RCC 7860 (cell line): ENCODE measurements around the gene CHST15.

ENCODE experiments used
- DNase-seq: peaks from one replicate; pipeline ENCODE4 v3.0.0-alpha.2; 2015; ENCODE audit warnings: low spot score
- FAIRE-seq: peaks from 2 replicates; lab custom pipeline; 2012; peaks lifted over from hg19 to GRCh38; lab: Jason Lieb, UNC

The CHST15 gene

DNA sequence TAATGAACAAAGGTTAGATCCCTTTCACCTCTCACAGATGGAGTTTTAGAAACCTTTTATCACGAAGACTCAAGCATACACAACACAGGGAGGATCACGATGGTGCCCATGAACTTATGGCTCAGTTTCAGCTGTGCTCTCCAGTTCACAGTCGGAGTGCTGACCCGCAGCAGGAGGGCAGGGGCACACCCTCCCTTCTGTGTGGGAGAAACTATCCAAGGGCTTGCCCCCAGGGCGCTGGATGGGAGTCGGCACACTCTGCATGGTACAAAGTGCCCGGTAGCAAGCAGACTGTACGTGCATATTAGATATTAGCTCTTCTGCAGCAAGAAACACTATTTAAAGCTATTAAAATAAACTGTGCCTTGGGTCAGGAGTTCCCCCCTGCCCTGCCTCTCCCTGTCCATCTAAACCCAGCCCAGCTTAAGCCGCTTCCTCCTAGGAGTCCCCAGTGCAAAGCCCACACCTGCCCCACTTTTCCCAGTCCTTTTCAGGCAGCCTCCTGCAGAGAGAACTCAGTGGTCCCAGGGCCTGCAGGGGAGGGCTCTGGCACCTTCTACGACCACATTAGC lies 76.5 kb downstream of the CHST15 start:
- DNase-seq (no peak), FAIRE-seq (no peak)

DNA sequence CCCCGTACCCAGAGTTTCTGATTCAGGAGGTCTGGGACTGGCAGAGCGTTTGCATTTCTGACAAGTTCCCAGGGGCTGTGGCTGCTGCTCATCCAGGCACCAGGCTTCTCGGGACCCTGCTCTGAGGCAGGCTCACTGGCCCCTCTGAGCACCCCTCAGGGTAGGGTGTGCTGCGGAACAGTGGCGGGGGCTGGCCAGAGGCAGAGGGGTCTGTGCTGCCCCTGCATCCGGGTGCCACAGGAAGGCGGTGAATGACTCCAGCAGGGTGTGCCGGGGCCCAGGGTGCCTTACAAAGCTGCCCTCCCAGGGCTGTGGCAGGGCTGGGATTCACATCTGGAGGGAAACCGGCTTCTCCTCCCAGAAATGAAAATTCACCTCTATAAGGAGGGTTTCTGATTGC lies 77.4 kb downstream of the CHST15 start:
- FAIRE-seq = no peak
- DNase-seq = no peak

DNA sequence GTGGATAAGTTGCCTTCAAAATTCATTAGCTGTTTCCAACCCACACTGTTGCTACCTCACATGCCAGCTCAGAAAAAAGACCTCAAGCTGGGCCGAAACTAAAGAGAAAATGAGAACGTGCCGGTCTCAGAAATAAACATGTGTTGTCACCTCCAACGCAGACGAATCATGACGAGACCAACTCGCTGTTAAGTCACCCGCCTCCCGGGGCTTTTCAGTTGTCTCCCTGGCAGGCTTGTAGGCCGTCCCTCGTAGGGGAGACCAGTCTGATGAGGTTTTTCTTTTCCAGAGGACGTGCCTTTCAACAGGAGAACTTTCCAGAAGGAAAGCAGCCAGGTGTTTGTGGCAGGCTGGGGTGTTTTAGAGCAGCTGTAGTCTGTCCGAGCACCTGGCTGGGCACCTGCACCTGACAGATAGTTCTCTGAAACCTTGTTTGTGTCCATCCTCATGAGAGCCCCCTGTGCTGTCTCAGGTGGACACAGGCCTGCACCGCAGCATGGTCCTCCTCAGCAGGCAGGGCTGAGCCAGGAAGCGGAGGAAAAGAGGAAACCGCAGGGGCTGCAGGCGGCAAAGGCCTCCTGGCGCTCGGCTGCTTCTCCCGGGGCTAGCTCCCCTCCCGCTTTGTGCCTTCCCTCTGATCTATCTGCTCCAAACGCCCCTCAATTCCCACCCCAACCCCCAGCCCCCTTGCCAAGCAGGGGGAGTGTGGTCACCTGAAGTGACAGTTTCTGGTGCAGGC lies 78.8 kb downstream of the CHST15 start:
- DNase-seq = no peak
- no peak for FAIRE-seq

DNA sequence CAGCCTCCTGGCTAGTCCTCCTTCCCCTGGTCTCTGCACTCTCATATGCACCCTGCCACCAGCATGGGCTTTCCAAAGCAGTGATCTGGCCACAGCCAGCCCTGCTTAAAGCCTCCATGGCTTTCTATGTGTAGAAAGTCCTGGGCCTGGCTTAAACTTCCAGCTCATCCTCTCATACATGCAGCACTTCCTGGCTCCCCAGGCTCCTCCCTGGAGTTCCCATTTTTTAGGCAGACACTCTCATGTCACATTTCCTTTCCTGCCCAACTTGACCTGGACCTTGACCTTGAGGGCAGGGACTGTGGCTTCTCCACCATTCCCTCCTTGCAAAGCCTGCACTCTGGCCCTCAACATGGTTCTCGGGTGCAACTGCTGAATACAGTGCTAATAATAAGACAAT lies 79.5 kb downstream of the CHST15 start:
- DNase-seq (no peak), FAIRE-seq (no peak)

DNA sequence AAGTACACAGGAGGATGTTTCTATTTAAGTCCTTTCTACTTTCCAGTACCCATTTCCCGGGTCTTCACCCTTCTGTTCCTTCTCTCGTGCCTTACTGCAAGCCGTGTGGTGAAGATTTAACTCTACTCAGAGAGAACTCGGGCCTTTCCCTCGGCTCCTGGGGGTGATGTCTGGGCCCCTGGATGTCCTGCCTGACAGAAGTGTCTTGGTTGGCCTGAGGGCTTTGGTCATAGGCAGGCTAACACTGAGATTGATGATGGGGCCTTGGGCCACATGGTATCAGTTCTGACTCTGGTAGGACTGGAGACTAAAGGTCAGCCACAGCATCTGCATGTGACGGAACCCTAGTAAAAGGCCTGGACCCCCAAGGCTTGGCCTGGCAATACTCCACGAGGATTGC lies 80.4 kb downstream of the CHST15 start:
- DNase-seq = no peak
- no peak for FAIRE-seq

DNA sequence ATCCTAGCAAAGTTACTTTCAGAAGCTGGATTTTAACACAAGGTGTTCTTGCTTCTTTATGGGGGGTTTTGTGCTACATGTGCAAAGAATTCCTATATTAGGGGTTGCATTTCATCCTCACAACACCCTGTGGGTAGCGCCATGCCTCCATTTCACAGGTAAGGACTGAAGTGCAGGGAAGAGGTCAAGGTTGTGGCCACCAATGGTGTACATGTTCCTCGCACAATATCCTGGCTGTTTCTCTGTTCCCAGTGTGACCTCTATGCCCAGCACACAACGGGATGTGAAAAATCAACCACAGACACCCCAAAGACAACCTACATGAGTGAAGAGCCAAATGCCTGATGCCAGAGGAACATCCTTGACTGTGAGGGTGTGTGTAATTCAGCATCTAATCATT lies 80.8 kb downstream of the CHST15 start:
- no peak for FAIRE-seq

DNA sequence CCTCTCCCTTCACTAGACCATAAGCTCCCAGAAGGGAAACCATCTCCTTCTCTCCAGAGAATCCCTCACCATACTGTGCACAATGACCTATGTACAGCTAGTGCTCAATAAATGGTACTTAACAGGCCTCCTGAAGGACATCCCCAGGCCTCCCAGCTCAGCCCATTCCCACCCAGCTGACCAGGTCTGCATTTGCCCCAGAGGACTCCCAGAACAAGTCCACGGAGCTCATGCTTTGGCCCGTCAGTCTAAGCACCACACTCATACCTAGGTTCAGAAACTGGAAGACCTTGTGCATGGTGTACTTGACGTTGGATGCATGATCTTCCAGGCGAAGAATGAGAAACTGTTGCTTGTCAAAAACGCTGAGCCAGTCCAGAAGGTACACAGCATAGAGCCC lies 81.3 kb downstream of the CHST15 start:
- no peak for FAIRE-seq

More for the DNA sequence above, 80.8 kb downstream of the CHST15 start:
- no peak for DNase-seq

DNA sequence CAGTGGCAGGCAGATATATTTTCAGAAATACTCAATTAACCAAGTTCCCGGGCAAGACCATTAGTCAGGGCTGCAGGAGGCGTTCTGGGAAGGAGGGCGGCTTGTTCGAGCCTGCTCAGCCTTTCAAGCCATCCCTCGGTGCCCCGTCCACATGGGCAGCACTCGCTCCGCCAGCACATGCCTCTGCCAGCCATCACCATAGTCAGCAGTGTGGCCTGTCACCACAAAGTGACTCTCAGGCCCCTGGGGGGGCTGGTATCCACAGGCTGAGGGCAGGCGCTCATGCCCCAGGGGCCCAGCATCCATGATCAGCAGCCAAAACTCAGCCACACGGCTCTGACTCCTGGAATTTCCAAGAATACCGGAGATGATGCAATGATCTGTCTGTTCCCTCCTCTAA lies 81.9 kb downstream of the CHST15 start:
- no peak for DNase-seq

More for the DNA sequence above, 81.3 kb downstream of the CHST15 start:
- DNase-seq = no peak

DNA sequence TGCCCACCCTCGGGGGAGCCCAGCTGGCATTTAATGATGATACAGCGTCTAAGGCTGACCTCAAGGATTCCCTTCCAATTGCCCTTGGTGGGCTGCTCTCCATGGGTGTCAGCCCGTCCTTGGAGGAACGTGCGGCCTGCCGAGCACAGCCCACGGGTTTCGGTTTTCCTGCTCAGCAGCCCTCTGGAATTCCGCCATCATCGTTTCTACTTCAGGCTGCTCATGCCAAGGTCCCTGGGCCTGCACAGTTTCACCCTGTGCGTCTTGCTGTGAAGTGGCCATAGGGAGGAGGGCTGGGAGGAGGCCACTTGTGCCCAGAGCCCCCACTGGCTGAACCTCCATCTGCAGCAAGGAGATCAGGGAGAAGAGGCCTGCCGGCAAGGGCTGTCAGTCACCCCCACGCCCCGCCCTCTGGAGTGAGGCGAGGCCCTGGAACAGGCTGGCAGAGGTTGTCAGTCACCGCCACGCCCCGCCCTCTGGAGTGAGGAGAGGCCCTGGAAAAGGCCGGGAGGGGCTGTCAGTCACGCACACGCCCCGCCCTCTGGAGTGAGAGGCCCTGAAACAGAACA lies 82.8 kb downstream of the CHST15 start:
- no peak for FAIRE-seq
- no peak for DNase-seq

More for the DNA sequence above, 81.9 kb downstream of the CHST15 start:
- FAIRE-seq = no peak

DNA sequence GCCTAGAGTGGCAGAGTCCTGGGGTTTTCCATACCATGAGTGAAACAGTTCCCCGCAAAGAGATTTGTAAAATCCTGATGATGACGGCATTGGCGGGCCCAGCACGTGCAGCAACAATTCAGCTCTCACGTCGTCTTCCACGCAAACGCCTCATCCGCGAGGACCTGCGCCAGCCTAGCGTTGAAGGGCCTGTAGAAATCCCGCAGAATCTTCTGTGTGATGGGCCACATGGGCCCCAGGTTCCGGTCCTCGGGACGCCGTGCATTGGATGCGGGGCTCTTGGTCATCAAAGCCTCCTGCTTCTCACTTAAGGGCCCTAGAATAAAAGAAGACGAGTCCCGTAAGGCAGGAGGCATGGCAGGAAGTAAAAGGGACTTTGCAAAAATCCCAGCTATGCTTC lies 83.4 kb downstream of the CHST15 start:
- no peak for FAIRE-seq
- DNase-seq = no peak

DNA sequence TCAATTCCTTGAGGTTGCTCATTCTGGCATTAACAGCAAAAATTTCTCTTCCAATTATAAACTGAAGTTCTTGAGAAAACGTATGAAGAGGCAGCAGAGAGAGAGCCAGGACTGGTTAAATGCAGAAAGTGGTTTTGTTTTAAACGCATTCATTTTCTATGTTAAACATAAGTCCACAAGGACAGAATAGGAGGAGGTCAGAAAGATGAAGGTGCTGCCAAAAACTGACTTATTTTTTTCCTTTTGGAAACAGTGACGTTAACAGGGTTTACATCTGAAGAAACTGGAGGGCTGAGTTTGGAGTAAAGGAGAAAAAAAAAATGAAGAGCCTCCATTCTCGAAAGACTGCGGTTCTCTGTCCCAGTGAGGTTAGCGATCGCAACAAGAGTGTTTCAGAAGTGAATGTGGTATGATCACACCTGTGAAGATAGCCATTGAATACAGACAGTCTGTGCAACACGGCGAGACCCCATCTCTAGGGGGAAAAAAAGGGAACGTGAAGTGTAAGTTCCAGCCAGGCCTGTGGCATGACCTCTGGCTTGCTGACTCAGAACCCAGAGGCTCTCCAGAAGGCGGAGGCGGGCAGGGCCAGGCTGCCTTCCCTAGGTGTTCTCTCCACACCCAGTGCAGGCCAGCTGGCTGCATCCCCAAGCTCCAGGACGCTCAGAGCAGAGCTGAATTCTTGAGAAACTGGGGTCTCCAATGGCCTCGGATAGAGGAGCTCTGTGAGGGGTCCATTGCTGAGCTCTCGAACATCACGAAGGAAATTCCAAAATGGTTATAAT lies 84.0 kb downstream of the CHST15 start:
- DNase-seq = no peak
- no peak for FAIRE-seq

DNA sequence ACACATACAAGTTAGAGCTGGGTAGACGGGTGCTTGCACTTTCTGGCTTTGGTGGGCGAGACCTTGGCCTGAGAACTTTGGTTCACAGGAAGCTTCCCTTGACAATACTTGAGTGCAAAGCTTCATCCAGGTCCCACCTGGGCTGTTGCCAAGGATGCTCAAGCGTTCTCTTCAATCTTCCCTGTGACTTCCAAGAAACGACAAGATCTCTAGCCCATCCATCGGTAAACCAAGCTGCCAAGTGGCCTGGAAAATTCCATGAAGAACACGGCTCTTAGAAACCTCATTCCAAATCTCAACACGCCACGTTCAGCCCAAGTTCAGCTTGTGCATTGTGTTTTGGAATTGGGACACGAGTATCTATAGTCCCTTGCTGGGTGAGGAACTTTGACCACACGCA lies 84.7 kb downstream of the CHST15 start:
- DNase-seq = no peak
- FAIRE-seq = no peak

DNA sequence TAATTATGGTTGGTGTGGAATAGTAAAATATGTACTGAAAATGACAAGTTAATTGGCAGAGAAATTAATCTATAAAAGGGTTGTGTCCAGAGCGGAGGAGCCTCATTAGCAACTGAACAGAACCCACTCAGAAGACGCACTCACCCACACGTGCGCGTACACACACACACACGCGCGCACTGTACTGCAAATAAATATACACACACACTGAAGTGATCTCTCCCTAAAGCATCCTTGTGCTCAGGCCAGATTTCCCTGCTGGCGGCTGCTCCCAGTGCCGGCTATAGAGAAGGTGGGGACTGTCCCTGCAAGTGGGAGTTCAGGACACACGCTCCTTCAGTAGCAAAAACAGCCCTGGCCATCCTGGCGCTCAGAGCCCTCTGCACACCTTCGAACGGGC lies 85.2 kb downstream of the CHST15 start:
- FAIRE-seq (no peak), DNase-seq (no peak)

DNA sequence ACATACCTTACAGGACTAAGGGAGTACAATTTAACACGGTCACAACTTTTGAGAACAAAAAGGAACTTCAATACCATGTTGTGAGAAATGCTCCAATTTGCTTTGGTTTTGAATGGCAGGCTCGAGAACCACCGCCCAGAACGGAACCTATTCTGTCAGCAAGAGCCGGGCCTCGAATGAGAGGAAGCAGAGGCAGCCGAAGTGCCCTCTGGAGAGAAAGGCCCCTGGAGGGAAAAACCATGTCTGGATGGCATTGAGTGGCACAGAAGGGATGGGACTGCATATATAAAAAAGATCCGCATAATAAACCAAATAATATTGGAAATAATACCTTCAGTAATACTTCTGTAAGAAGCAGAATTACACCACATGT lies 85.6 kb downstream of the CHST15 start:
- FAIRE-seq (no peak), DNase-seq (no peak)

DNA sequence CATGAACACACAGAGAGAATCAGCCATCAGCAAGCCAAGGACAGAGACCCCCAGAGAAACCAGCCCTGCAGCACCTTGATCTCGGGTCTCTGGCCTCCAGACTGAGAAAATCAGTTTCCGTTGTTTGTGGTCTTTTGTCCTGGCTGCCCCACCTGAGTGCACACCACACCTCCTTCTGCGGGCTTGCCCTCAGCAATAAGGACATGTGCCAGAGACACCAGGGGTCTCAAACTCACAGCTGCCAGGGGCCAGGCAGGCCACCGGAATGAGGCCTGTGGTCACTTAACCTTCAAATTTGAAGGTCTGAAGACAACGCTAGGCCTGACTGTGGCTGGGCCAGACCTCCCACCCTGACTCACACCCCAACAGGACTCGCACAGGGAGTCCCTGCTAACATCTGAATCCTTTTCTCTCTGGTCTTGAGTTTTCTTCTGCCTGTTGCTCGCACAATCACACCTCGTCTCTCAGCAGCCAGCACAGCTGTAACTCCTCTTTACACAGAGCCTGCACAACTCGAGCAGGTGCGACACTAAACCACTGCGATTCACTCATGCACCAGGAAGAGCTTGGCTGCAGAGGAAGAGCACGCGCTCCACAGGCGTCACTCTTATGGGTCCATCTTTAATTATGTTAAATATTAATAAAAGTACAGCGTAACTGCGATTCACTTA lies 86.2 kb downstream of the CHST15 start:
- no peak for FAIRE-seq
- DNase-seq = no peak

DNA sequence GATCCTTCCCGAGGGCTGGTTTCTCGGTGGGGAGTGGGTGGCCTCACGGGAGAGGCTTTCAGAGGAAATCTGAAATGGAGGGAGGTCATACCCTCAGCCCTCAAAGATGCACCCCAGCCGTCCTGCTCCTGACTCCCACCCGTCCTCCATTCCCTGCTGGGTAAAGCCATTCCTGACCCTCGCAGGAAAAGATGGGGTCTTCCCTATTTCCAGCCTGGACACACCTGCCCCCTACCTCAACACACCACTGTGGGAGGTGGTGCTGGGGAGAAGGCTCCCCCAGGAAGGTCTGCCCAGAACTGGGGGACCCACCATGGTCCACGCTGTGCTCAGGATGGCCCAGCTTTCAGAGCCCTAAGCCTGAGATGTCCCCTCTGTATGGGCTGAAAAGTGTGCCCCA lies 86.9 kb downstream of the CHST15 start:
- FAIRE-seq (no peak), DNase-seq (no peak)

DNA sequence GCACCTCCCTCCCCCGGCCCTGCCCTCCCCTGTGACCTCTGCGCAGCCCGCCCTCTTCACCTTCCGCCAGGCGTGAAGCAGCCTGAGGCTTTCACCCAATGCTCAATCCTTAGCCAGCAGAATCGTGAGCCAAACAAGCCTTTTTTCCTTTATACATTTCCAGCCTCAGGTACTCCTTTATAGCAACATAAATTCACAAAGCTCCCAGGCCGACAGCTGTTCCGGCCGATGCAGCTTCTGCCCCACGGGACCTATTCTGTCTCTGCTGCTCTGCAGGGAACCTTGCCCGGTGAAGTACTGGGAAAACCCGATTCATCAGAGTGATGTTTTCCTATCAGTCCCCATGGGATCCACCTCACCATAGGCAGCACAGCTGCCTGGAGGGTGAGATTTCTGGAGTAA lies 87.4 kb downstream of the CHST15 start:
- DNase-seq (no peak), FAIRE-seq (no peak)

DNA sequence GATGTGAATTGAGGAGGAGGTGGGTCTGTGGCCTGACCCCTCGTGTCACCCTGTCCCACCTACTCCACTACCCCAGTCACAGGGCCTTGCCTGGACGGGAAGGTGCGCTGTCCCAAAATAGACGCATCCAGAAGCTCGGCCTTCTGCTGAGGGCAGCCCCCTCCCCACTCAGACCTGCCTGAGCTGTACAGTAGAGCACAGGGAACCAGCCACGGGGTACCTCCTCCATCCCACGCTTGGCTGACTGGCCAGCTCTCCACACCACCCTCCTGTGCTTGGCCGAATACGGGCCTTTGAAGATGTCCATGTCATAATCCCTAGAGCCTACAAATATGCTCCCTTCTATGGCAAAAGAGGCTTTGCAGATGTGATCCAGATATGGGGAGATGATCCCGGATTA lies 88.3 kb downstream of the CHST15 start:
- no peak for DNase-seq
- FAIRE-seq = no peak

DNA sequence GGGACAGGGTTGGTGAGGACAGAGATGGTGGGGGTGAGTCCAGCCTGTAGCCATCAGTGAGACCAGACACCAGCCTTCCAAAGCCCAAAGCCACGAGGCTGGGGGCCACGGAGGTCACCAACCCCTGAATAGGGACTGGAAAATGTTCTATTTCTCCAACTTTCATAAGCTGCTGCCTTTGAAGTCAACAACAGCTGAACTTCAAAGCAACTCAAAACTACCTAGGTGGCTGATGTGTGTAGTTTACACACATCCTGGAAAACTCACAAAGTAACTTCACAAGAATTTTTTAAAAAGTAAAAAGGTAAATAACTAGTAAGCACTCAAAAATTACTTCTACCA lies 88.8 kb downstream of the CHST15 start:
- DNase-seq = no peak
- no peak for FAIRE-seq

DNA sequence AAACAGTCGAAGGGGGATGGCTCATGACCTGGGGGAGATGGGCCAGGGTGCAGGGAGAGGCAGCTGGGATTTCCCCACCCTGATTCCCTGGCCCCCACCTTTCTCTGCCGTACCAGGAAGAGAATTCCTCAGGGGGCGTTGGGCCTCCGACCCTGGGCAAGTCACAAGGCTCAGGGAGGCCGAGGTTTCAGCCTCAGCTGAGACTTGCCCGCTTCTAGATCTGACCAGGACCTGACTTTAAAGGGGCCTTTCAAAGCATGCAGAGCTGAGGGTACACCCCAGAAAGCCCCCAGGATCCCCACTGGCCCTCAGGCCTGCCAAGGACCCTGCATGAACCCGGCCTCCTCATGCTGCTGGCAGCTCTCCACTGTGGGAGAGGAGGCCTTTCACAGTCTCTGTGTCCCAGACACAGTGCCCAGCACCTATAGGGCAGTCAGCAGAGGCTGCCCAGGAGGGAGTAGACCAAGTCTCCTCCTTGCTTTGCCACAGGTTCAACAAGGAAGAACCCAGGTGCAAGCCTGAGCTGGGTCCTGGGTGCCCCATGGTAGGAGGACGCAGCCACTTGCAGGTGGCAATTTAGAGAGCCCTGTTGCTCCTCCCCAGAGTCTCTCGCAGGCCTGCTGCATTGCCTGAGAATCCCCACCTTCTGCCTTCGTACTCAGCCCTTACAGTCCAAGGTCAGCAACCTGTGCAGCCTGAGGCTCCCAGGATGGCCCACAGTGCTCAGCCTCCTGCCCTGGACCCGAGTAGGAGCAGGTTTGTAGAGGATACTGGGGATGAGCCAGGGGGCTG lies 89.3 kb downstream of the CHST15 start:
- DNase-seq = no peak
- FAIRE-seq = no peak

DNA sequence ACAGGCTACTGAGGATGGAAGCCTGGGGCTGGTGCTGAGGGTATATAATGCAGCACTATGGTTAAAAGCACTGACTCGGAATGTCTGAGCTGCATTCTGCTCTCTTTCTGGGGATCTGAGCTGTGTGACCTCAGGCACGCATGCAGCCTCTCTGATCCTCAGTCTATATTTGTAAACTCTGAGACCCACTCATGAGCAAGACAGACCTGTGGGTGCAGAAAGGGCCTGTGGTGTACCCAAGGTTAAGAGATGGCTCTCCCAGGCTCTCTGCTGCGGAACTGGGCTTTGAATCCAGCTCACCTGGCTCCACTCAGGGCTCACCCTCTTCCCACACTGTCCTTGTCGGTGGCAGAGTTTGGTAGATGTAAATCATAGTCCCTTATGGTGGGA lies 89.9 kb downstream of the CHST15 start:
- no peak for FAIRE-seq
- no peak for DNase-seq
